ENCODE data around the gene ATPAF1. TPM values are rescaled to one million over a fixed set of nuclear protein-coding genes. Genes with fewer than 3 reads are reported as not detected.

The ATPAF1 gene
- polyA plus RNA-seq, 1 donor: 111 TPM

GRCh38 chr1:46592823-46593222 lies 75.3 kb downstream of the ATPAF1 start:
- DNase-seq: no peak

- DNase-seq: no peak
Measured at GRCh38 chr1:46589529-46589928, 78.6 kb downstream of the ATPAF1 start.

GRCh38 chr1:46587069-46587468 lies 81.1 kb downstream of the ATPAF1 start:
- DNase-seq: no peak

- DNase-seq: no peak
Measured at GRCh38 chr1:46585312-46585938, 82.7 kb downstream of the ATPAF1 start.

- DNase-seq: no peak
Measured at GRCh38 chr1:46583494-46583893, 84.7 kb downstream of the ATPAF1 start.

GRCh38 chr1:46582972-46583371 lies 85.2 kb downstream of the ATPAF1 start:
- no peak for DNase-seq

Other genes with a start within 250 kb of the ATPAF1 start
- not detected for gene DMBX1, start 178.5 kb downstream of the ATPAF1 start, polyA plus RNA-seq (ENCODE audit: insufficient read length)
- not detected for gene KNCN, start 116.7 kb downstream of the ATPAF1 start, polyA plus RNA-seq (ENCODE audit: insufficient read length)
- gene MKNK1, start 64.1 kb downstream of the ATPAF1 start, polyA plus RNA-seq (ENCODE audit: insufficient read length): 37.2 TPM
- gene MOB3C, start 51.6 kb downstream of the ATPAF1 start, polyA plus RNA-seq (ENCODE audit: insufficient read length): 12.3 TPM
- gene TEX38, start 3.5 kb upstream of the ATPAF1 start, polyA plus RNA-seq (ENCODE audit: insufficient read length): 0.62 TPM
- gene EFCAB14, start 50.8 kb upstream of the ATPAF1 start, polyA plus RNA-seq (ENCODE audit: insufficient read length): 109 TPM
- gene CYP4B1, start 130.7 kb upstream of the ATPAF1 start, polyA plus RNA-seq (ENCODE audit: insufficient read length): 2.2 TPM